HEK293 (cell line): Measurements from ENCODE around the gene MUC22.

Experiments
- CTCF ChIA-PET: fragments of 350-600 bp; formaldehyde crosslinking; extraction: SDS; loops from one replicate; lab custom pipeline; 2021; ENCODE audit warnings: antibody characterized with exemption; lab: Yijun Ruan, JAX
- POLR2A ChIA-PET: fragments of 300-600 bp; formaldehyde crosslinking; extraction: SDS; loops from one replicate; lab custom pipeline; 2020; ENCODE audit warnings: antibody characterized with exemption, inconsistent platforms; lab: Yijun Ruan, JAX
- H3K27ac ChIP-seq: fragments of 200-500 bp; sonication (Bioruptor generic); 2 replicates; pipeline ENCODE4 v1.5.1; 2014; ENCODE audit warnings: low read depth, low read length, control low read depth, inconsistent platforms; ENCODE audit errors: extremely low read depth
- H3K36me3 ChIP-seq, 2 experiments: fragments of 200-500 bp in 1 of 2; sonication (Bioruptor generic) in 1 of 2; 1 replicate in 1 of 2; 2 replicates in 1 of 2; pipeline ENCODE4 v1.5.1; 2014 to 2017; ENCODE audit warnings: inconsistent platforms in 2 of 2, low read length in 2 of 2; ENCODE audit not compliant: control insufficient read depth in 2 of 2, insufficient read depth in 1 of 2
- H3K4me1 ChIP-seq: fragments of 200-500 bp; sonication (Bioruptor generic); 2 replicates; pipeline ENCODE4 v1.5.1; 2014; ENCODE audit warnings: mild to moderate bottlenecking, low read length, inconsistent platforms; ENCODE audit not compliant: control insufficient read depth, insufficient read depth
- H3K4me3 ChIP-seq: 2 replicates; pipeline ENCODE4 v1.5.1; 2011; ENCODE audit warnings: low read depth, mild to moderate bottlenecking, control low read depth, low read length, moderate library complexity
- H3K9me3 ChIP-seq: fragments of 200-500 bp; sonication (Bioruptor generic); 2 replicates; pipeline ENCODE4 v1.5.1; 2014; ENCODE audit warnings: low read depth, low read length, inconsistent platforms; ENCODE audit not compliant: control insufficient read depth, insufficient read depth
- KLF7 ChIP-seq: fragments of 450-650 bp; formaldehyde crosslinking; IDR thresholded peaks from 2 replicates; pipeline ENCODE4 v1.5.1; 2016; ENCODE audit warnings: missing biosample characterization, missing genetic modification characterization, borderline replicate concordance
- PRDM1 ChIP-seq: fragments of 450-650 bp; formaldehyde crosslinking; IDR thresholded peaks from 2 replicates; pipeline ENCODE4; 2016; ENCODE audit warnings: missing biosample characterization, missing genetic modification characterization
- ZNF138 ChIP-seq: fragments of 450-650 bp; formaldehyde crosslinking; IDR thresholded peaks from 2 replicates; pipeline ENCODE4 v1.5.1; 2016; ENCODE audit warnings: missing biosample characterization, missing genetic modification characterization, borderline replicate concordance
- ZNF175 ChIP-seq: fragments of 450-650 bp; formaldehyde crosslinking; IDR thresholded peaks from 2 replicates; pipeline ENCODE4 v1.5.1; 2016; ENCODE audit warnings: missing biosample characterization, missing genetic modification characterization
- ZNF324 ChIP-seq: fragments of 450-650 bp; formaldehyde crosslinking; IDR thresholded peaks from 2 replicates; pipeline ENCODE4 v1.5.1; 2016; ENCODE audit warnings: missing biosample characterization, missing genetic modification characterization
- ZNF366 ChIP-seq: fragments of 450-650 bp; formaldehyde crosslinking; conservative IDR thresholded peaks from 2 replicates; pipeline ENCODE4 v1.5.1; 2016; ENCODE audit warnings: missing biosample characterization, missing genetic modification characterization
- ZNF777 ChIP-seq: fragments of 450-650 bp; formaldehyde crosslinking; IDR thresholded peaks from 2 replicates; pipeline ENCODE4 v1.5.1; 2017; ENCODE audit warnings: missing biosample characterization, missing genetic modification characterization, borderline replicate concordance
- TF ChIP-seq, protein P1 (sequence below): fragments of 450-650 bp; formaldehyde crosslinking; IDR thresholded peaks from 2 replicates; pipeline ENCODE4 v1.5.1; 2016; ENCODE audit warnings: missing biosample characterization, missing genetic modification characterization
- TF ChIP-seq, protein P2 (sequence below): fragments of 450-650 bp; formaldehyde crosslinking; IDR thresholded peaks from 2 replicates; pipeline ENCODE4 v1.5.1; 2016; ENCODE audit warnings: missing biosample characterization, missing genetic modification characterization
- TF ChIP-seq, protein P3 (sequence below): fragments of 450-650 bp; formaldehyde crosslinking; IDR thresholded peaks from 2 replicates; pipeline ENCODE4 v1.5.1; 2017; ENCODE audit warnings: missing biosample characterization, missing genetic modification characterization
- TF ChIP-seq, protein P4 (sequence below): fragments of 450-650 bp; formaldehyde crosslinking; IDR thresholded peaks from 2 replicates; pipeline ENCODE4; 2016; ENCODE audit warnings: missing biosample characterization, missing genetic modification characterization
- TF ChIP-seq, protein P5 (sequence below): fragments of 450-650 bp; formaldehyde crosslinking; IDR thresholded peaks from 2 replicates; pipeline ENCODE4 v1.5.1; 2017; ENCODE audit warnings: missing biosample characterization, missing genetic modification characterization
- TF ChIP-seq, protein P6 (sequence below): fragments of 450-650 bp; formaldehyde crosslinking; IDR thresholded peaks from 2 replicates; pipeline ENCODE4 v1.5.1; 2016; ENCODE audit warnings: missing biosample characterization, missing genetic modification characterization, low read depth

MUC22 gene

DNA sequence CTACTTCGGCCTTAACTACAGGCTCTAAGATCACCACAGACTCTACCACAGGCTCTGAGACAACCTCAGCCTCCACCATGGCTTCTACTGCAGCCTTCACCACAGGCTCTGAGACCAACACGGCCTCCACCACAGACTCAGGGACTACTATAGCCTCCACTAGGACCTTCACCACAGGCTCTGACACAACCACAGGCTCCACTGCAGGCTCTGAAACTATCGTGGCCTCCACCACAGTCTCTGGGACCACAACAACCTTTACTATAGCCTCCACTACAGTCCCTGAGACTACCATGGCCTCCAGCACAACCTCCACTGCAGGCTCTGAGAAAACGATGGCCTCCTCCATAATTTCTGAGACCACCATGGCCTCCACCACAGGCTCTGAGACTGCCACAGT, 15.3 kb downstream of the MUC22 start:
- H3K36me3 ChIP-seq, result no peaks in the 10 kb centered on the region
- no peak overlapping the region for H3K4me3 ChIP-seq
- ChIA-PET CTCF (interaction anchor here (0.7 to 1.2 kb wide), 2 partner anchors 18 to 116 kb away, joined by 3 read pairs; no protein-coding TSS in a partner anchor), POLR2A (no interaction called here)
- H3K27ac ChIP-seq, result no peak overlapping the region
- TF ChIP-seq ZNF324 (tag by site-specific recombination) (no peak), ZNF175 (tag by site-specific recombination) (no peak), ZNF777 (no peak)
- TF ChIP-seq, protein P1, sequence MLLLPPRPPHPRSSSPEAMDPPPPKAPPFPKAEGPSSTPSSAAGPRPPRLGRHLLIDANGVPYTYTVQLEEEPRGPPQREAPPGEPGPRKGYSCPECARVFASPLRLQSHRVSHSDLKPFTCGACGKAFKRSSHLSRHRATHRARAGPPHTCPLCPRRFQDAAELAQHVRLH (tag by site-specific recombination), result no peak
- TF ChIP-seq, protein P2, sequence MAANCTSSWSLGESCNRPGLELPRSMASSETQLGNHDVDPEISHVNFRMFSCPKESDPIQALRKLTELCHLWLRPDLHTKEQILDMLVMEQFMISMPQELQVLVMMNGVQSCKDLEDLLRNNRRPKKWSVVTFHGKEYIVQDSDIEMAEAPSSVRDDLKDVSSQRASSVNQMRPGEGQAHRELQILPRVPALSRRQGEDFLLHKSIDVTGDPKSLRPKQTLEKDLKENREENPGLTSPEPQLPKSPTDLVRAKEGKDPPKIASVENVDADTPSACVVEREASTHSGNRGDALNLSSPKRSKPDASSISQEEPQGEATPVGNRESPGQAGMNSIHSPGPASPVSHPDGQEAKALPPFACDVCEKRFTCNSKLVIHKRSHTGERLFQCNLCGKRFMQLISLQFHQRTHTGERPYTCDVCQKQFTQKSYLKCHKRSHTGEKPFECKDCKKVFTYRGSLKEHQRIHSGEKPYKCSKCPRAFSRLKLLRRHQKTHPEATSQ (tag by site-specific recombination), result no peak
- TF ChIP-seq, protein P3, sequence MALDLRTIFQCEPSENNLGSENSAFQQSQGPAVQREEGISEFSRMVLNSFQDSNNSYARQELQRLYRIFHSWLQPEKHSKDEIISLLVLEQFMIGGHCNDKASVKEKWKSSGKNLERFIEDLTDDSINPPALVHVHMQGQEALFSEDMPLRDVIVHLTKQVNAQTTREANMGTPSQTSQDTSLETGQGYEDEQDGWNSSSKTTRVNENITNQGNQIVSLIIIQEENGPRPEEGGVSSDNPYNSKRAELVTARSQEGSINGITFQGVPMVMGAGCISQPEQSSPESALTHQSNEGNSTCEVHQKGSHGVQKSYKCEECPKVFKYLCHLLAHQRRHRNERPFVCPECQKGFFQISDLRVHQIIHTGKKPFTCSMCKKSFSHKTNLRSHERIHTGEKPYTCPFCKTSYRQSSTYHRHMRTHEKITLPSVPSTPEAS, result no peak
- TF ChIP-seq, protein P4, sequence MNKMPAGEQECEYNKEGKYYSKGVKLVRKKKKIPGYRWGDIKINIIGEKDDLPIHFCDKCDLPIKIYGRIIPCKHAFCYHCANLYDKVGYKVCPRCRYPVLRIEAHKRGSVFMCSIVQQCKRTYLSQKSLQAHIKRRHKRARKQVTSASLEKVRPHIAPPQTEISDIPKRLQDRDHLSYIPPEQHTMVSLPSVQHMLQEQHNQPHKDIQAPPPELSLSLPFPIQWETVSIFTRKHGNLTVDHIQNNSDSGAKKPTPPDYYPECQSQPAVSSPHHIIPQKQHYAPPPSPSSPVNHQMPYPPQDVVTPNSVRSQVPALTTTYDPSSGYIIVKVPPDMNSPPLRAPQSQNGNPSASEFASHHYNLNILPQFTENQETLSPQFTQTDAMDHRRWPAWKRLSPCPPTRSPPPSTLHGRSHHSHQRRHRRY (tag by site-specific recombination), result no peak
- TF ChIP-seq, protein P5, sequence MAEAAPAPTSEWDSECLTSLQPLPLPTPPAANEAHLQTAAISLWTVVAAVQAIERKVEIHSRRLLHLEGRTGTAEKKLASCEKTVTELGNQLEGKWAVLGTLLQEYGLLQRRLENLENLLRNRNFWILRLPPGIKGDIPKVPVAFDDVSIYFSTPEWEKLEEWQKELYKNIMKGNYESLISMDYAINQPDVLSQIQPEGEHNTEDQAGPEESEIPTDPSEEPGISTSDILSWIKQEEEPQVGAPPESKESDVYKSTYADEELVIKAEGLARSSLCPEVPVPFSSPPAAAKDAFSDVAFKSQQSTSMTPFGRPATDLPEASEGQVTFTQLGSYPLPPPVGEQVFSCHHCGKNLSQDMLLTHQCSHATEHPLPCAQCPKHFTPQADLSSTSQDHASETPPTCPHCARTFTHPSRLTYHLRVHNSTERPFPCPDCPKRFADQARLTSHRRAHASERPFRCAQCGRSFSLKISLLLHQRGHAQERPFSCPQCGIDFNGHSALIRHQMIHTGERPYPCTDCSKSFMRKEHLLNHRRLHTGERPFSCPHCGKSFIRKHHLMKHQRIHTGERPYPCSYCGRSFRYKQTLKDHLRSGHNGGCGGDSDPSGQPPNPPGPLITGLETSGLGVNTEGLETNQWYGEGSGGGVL (tag by site-specific recombination), result no peak
- no peaks in the 10 kb centered on the region for H3K4me1 ChIP-seq
- no peaks in the 10 kb centered on the region for H3K9me3 ChIP-seq

DNA sequence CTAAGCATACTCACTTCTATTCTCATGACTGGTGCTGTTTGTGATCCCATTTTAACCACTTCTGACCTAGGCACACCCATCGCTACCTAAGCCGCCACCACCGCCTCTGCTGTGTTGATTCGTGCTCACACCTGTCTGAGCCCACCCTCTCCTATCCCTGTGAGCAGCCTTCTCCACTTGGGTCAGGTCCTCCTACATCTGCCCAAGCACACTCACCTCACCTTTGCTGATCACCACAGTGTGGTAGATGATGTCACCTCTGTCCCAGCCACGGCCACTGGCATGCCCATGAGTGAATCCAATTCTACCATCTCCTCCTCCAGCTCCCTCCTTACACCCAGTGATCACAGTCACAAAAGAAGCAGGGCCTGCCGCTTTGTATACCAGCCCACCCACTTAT, 20.8 kb downstream of the MUC22 start:
- POLR2A ChIA-PET, result no interaction called here
- Histone ChIP-seq H3K4me1 (no peaks in the 10 kb centered on the region), H3K27ac (no peak overlapping the region), H3K36me3 (no peaks in the 10 kb centered on the region), H3K4me3 (no peak overlapping the region), H3K9me3 (no peaks in the 10 kb centered on the region)
- CTCF ChIA-PET, result no interaction called here
- TF ChIP-seq, protein P6, sequence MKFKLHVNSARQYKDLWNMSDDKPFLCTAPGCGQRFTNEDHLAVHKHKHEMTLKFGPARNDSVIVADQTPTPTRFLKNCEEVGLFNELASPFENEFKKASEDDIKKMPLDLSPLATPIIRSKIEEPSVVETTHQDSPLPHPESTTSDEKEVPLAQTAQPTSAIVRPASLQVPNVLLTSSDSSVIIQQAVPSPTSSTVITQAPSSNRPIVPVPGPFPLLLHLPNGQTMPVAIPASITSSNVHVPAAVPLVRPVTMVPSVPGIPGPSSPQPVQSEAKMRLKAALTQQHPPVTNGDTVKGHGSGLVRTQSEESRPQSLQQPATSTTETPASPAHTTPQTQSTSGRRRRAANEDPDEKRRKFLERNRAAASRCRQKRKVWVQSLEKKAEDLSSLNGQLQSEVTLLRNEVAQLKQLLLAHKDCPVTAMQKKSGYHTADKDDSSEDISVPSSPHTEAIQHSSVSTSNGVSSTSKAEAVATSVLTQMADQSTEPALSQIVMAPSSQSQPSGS (tag by site-specific recombination), result 0 out of 2 replicates have a peak, but pooled peaks have one; percentile 22
- no peak for TF ChIP-seq ZNF138 (tag by site-specific recombination)

DNA sequence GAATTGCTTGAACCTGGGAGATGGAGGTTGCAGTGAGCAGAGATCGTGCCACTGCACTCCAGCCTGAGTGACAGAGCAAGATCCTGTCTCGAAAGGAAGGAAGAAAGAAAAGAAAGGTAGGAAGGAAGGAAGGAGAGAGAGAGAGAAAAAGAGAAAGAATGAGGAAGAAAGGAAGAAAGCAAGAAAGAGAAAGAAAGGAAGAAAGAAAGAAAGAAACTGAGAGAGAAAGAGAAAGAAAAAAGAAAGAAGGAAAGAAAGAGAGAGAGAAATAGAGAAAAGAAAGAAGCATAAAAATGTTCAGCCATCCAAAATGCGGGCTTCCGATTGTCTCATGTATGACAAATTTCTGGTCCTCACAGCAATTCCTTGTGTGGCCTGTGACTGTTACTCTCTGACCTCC, 22.8 kb downstream of the MUC22 start:
- Histone ChIP-seq H3K4me3 (no peak overlapping the region), H3K36me3 (no peaks in the 10 kb centered on the region), H3K4me1 (no peaks in the 10 kb centered on the region), H3K27ac (no peak overlapping the region), H3K9me3 (no peaks in the 10 kb centered on the region)
- ChIA-PET CTCF (interaction anchor here (0.5 to 2.3 kb wide), 5 partner anchors 11 to 117 kb away, joined by 3 to 11 read pairs (median 4); no protein-coding TSS in a partner anchor), POLR2A (no interaction called here)
- peak; percentile 65; the same call in 1 of the 2 replicates for TF ChIP-seq PRDM1 (tag by site-specific recombination)
- no peak for TF ChIP-seq KLF7
- peak; percentile 85 for TF ChIP-seq ZNF366 (tag by site-specific recombination)
